Measurements from ENCODE around the gene EHBP1.
"Not testable (repeated sequence)": the region's sequence is repeated elsewhere in the genome, so short reads cannot be mapped to it uniquely, and the experiment has no call there.

Gene EHBP1

DNA sequence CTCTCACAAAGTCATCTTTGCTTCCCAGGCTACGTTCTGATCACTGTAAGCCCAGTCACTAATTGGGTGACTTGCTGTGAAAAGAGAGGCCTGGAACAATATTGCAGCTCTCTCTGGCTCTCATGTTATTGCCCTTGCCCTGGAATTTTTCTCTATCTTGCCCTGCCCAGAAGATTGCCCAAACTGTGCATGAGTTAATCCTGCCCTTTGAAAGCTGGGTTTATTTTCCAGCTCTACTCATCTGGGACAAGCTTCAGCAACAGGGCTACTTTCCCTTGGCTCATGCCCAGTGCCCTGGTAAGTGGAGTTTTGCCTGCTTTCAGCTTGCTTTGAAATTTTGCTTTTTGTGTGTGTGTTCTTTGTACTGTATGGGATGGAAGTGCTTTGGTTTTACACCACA, 6.9 kb upstream of the EHBP1 start:
- TF ChIP-seq, protein P1, sequence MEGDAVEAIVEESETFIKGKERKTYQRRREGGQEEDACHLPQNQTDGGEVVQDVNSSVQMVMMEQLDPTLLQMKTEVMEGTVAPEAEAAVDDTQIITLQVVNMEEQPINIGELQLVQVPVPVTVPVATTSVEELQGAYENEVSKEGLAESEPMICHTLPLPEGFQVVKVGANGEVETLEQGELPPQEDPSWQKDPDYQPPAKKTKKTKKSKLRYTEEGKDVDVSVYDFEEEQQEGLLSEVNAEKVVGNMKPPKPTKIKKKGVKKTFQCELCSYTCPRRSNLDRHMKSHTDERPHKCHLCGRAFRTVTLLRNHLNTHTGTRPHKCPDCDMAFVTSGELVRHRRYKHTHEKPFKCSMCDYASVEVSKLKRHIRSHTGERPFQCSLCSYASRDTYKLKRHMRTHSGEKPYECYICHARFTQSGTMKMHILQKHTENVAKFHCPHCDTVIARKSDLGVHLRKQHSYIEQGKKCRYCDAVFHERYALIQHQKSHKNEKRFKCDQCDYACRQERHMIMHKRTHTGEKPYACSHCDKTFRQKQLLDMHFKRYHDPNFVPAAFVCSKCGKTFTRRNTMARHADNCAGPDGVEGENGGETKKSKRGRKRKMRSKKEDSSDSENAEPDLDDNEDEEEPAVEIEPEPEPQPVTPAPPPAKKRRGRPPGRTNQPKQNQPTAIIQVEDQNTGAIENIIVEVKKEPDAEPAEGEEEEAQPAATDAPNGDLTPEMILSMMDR (IDR thresholded peaks at IDR 0.05; ENCODE audit: insufficient read depth, low read depth, low read length, missing control alignments): no peak
- peak; percentile 52 for DNase-seq (ENCODE audit: low read depth)
- no peak overlapping the region for H3K4me3 ChIP-seq (ENCODE audit: low read length)

DNA sequence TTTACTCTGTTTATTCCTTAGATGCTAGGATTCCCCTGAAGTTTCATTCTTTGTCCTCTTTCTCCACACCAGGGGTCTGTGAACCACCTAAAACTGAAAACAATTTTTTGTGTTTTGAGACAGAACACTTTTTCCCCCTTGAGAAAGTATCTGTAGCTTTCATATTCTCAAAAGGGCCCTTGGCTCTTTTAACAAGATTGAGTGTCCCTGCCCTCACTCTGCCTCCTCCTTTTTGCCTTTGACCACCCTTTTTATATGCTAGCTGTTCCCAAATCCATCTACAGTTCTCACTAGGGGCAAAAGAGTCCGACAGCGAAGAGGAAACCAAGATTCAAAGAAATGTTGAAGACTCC, 883 bp upstream of the EHBP1 start:
- no peak for DNase-seq (ENCODE audit: low read depth)
- TF ChIP-seq, protein P1 (IDR thresholded peaks at IDR 0.05; ENCODE audit: insufficient read depth, low read depth, low read length, missing control alignments): no peak
- H3K4me3 ChIP-seq (ENCODE audit: low read length): peak overlapping the region; percentile 55

DNA sequence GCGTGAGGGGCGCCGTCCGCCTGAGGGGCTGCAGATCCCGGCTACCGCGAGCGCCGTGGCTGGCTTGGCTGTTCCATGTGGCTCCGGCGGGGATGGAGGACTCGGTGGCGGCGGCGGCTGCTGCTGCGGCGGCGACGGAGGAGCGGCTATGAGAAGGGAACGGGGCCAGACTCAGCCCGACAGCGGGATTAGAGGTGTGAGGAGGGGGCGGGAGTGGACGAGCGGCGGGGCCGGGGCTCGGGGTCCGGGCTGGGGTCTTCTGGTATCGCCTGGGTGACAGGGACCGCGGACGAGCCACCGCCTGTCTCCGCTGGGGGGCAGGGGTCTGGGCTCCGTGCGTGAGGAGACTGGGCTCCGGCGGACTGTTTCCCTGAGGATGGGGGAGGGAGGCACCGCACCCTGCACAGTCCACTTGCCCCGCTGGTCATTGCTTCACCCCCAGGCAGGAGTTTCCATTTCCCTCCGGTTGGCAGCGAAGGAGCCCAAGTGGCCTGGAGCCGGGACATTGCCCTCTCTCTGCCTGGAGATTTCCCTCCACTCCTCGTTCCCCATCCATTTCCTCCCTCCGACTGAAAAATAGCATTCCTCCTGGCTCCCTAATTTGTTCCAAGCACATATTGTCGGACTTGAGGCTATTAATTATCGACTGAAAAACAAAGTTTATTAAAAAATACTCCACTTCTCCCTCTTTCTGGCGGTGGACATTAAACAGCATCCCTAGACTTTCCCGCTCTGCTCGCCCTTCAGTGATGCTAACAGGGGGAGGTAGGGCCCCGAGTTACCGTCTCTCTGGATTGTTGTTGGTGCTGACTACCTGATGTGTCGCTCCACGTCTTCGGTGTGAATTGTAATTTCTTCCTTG, 577 bp downstream of the EHBP1 start:
- TF ChIP-seq, protein P1 (IDR thresholded peaks at IDR 0.05; ENCODE audit: insufficient read depth, low read depth, low read length, missing control alignments): peak; percentile 27
- peak; percentile 32 for DNase-seq (ENCODE audit: low read depth)
- peak overlapping the region; percentile 84 for H3K4me3 ChIP-seq (ENCODE audit: low read length)

DNA sequence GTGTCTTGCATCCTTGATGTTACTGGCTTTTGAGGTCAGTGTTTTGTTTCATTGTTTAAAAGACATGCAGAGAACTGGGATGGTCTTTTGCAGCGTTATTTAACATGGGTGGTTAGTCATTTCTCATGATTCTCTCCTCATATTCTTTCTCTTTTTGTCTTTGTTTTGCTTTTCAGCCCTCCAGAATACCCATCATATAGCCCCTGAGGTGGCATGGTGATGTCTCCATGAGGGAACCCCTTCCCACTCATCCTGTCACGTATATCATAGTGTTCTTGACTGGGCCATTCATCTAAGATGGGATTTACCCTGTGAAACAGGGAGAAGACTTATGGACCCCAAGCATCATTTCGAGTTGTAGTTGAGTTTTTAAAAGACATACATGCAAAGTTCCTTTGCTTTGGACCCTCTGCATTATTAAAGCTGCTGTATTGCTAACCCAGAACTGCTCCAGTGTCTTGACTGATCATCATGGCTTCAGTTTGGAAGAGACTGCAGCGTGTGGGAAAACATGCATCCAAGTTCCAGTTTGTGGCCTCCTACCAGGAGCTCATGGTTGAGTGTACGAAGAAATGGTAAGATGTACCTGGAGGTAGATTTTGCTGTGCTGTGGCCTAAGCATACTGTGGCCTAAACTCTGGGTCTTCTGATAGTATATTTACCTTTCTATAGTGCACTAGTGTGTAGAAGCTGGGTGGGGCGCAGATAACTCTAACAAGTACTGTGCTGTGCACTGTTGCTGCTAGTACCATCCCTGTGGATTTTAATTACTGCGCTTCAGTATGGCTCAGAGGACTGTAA, 1.4 kb downstream of the EHBP1 start:
- TF ChIP-seq, protein P1 (IDR thresholded peaks at IDR 0.05; ENCODE audit: insufficient read depth, low read depth, low read length, missing control alignments): no peak
- peak overlapping the region; percentile 84 for H3K4me3 ChIP-seq (ENCODE audit: low read length)
- peak; percentile 13 for DNase-seq (ENCODE audit: low read depth)

DNA sequence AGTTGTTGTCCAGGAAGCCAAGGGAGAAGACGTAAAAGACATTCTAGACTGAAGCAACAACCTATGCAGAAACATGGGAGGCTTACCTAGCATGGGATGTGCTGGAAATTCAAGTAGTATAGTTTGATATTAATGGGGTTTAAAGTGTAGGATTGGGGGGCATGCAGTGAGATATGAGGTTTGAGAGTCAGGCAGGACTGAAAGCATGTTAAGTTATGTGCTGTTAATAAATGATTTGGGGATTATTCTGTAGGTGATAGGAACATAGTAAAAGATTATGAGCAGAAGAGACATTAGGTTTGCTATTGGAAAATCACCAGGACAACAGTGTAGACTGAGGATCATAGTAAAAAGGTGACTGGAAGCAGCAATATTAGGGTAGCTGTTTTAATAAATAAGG, 3.2 kb downstream of the EHBP1 start:
- no peak for DNase-seq (ENCODE audit: low read depth)
- peak overlapping the region; percentile 84 for H3K4me3 ChIP-seq (ENCODE audit: low read length)
- TF ChIP-seq, protein P1 (IDR thresholded peaks at IDR 0.05; ENCODE audit: insufficient read depth, low read depth, low read length, missing control alignments): no peak

DNA sequence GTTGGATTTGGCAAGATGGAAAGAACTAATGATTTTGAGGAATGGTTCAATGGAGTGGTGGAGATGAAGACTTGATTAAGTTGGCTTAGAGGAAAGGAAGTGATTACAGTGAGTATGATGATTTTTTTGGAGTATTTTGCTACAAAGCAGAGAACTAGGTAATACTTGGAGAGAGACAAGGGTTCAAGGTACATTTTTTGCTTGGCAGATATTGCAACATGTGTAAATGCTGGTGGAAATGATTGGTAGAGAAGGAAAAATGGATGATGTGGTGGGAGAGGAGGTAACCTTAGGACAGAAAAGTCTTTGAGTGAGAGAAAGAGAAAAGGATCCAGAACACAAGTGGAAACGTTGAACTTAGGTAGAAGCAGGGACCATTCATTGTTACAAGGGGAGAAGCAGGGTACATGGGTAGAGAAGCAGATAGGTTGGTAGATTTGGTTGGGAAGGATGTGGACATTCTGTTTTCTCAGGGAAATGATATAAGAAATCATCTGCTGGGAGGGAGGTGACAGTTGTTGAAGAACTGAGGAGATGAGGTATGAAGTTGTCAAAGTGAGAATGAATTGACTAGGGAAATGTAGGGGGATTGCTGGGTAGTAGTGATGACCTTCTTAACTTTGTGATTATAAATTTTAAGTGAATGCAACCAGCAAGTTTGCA, 6.5 kb downstream of the EHBP1 start:
- TF ChIP-seq, protein P1 (IDR thresholded peaks at IDR 0.05; ENCODE audit: insufficient read depth, low read depth, low read length, missing control alignments): no peak
- no peak overlapping the region for H3K4me3 ChIP-seq (ENCODE audit: low read length)
- no peak for DNase-seq (ENCODE audit: low read depth)

DNA sequence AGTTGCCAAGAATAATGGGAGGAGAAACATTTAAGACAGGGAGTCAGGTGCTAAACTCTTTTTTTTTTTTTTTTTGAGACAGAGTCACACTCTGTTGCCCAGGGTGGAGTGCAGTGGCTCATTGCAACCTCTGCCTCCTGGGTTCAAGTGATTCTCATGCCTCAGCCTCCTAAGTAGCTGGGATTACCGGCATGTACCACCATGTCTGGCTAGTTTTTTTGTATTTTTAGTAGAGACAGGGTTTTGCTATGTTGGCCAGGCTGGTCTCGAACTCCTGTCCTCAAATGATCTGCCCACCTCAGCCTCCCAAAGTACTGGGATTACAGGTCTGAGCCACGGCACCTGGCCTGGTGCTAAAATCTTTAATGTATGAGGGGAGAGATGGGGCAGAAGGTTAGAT, 7.7 kb downstream of the EHBP1 start:
- not testable (repeated sequence) for DNase-seq (ENCODE audit: low read depth); H3K4me3 ChIP-seq (ENCODE audit: low read length)
